OCI-LY3 (cell line): ENCODE measurements around the gene FCER2.

Source experiments
- CTCF ChIP-seq: fragments of 200-600, 300-600 bp; sonication (generic); IDR thresholded peaks from 2 replicates; pipeline ENCODE4 v1.5.1; 2014; ENCODE audit warnings: antibody characterized with exemption, low read length, low read depth
- EZH2phosphoT487 ChIP-seq: fragments of 200-600 bp; shearing (Covaris generic); IDR thresholded peaks from 2 replicates; pipeline ENCODE4 v1.6.1; 2018; ENCODE audit warnings: antibody characterized with exemption, mixed run types, low read depth

DNA sequence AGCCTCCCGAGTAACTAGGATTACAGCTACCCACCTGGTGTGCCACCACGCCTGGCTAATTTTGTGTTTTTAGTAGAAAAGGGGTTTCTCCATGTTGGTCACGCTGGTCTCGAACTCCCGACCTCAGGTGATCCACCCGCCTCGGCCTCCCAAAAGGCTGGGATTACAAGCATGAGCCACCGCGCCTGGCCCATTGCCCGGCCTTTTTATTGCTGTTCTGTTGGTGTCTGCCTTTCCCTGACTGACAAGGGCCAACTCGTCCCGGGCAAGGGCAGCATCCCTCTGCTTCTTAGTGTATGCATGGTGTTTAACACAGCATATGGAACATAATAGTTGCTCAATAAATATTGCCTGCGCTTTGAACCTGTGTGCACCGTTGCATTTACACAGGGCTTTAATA is 39.3 kb downstream of the FCER2 start:
- no peak for TF ChIP-seq CTCF
- TF ChIP-seq EZH2phosphoT487 = no peak
